Stimulated activated CD4-positive, alpha-beta T cell treated with anti-CD3 and anti-CD28 coated beads, TNF-alpha, amount 100 ng/mL, for 24 hours (primary cell): Measurements from ENCODE around the gene SHANK1.

ENCODE experiments used
- DNase-seq, 3 experiments: peaks; one replicate each; pipeline ENCODE4 v3.0.0-alpha.2; 2020; ENCODE audit warnings: low read depth in 3 of 3

Gene SHANK1

DNA sequence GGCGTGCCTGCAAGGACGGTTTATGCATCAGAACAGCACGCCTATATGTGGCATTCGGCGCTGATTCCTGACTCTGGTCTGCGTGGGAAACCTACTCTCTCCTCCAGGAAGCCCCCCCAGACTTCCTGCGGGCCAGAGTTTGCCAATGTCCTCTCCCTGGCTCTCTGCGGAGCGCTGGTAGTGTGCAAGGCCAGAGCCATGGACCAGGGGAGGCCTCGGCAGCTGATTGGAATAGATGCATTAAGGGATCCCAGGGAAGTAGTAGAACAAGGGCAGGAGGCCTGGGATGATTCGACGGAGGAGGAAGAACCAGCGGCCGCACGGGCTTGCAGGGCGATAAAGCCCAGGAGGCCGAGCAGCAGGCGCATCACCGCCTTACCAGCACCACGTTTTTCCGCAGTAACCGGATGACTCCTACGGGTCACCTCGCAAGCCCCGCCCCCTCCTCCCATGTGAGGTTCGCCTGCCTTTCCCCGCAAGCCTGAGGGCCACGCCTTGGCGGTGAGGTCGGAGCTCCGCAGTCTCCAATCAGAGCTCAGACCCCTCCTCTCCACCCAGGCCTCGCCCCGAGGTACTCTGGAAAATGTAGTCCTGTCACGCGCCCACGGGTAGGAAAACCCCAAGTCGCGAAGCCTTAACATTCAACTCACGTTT, 8.6 kb upstream of the SHANK1 start:
- peak; percentile 42 to 87 (median 53) for DNase-seq

DNA sequence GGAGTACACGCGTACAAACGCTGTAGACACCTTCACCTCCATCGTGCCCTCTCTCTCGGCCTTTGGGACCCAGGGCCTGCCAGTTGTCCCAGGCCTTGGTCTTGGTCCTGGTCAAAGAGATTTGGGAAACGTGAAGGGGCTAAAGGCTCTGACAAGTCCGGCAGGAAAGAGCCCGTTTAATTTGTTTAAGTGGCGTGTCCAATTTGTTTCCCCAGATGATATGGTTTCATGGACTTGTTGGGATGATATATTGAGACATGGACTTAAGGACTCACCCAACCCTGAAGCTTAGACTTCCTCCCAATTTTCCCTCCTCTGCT, 6.3 kb upstream of the SHANK1 start:
- no peak for DNase-seq

DNA sequence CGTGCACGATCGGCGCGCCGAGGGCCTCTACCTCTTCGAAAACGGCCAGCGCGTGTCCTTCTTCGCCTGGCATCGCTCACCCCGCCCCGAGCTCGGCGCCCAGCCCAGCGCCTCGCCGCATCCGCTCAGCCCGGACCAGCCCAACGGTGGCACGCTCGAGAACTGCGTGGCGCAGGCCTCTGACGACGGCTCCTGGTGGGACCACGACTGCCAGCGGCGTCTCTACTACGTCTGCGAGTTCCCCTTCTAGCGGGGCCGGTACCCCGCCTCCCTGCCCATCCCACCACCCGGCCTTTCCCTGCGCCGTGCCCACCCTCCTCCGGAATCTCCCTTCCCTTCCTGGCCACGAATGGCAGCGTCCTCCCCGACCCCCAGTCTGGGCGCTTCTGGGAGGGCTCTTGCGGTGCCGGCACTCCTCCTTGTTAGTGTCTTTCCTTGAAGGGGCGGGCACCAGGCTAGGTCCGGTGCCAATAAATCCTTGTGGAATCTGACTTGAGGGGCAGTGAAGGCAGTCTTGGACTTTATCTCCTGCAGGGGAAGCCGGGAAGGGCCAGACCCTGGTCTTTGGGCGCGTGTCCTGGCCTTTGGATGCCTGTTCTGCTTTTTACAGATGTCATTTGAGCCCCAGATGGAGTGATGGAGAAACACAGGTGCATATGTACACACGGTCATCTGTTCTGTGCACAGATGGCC, 5.8 kb upstream of the SHANK1 start:
- DNase-seq, result no peak

DNA sequence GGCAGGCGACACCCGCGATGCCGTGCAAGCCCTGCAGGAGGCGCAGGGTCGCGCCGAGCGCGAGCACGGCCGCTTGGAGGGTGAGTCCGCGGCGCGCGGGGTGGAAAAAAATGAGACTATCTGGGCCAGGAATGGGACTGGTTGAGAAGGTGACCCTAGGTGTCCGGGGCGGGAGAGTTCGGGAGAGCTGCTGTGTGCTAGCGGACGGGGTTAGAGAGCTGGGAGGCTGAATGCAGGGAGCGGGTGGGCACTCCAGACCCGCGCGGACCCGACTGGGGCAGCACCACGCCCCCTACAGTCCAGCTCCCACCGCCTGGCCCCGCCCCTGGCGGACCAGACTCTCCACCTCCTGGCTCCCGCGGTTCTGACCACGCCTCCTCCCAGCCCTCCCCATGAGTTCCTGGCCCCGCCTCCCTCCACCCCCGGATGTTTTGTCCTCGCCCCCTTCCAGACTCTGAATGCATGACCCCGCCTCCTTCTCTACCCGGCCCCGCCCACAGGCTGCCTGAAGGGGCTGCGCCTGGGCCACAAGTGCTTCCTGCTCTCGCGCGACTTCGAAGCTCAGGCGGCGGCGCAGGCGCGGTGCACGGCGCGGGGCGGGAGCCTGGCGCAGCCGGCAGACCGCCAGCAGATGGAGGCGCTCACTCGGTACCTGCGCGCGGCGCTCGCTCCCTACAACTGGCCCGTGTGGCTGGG, 5.1 kb upstream of the SHANK1 start:
- DNase-seq, result peak; percentile 77 to 97 (median 87)

DNA sequence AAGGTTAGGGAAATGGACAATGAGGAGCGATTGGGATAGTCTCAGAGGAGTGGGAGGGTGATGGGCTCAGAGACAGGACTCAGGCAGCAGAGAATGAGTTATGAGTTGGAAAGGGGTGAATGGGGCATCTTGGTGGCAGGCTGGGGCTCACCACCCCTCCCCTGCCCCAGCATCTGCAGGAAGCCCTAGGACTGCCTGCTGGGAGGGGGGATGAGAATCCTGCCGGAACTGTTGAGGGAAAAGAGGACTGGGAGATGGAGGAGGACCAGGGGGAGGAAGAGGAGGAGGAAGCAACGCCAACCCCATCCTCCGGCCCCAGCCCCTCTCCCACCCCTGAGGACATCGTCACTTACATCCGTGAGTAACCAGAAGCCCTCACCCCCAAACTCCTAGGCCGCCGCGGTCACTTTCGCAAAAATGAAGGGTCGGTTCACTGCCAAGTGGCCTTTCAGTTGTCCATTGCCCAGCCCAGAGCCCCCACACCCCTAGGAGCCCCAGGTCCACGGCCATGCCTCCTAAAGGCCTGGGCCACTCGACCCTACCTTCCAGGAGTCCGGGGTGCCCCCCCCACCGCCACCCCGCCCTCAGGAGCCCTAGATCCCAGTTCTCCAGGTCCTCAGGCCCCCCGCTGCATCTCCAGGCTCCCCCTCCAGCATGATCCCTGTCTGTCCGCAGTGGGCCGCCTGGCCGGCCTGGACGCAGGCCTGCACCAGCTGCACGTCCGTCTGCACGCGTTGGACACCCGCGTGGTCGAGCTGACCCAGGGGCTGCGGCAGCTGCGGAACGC, 4.3 kb upstream of the SHANK1 start:
- no peak for DNase-seq

DNA sequence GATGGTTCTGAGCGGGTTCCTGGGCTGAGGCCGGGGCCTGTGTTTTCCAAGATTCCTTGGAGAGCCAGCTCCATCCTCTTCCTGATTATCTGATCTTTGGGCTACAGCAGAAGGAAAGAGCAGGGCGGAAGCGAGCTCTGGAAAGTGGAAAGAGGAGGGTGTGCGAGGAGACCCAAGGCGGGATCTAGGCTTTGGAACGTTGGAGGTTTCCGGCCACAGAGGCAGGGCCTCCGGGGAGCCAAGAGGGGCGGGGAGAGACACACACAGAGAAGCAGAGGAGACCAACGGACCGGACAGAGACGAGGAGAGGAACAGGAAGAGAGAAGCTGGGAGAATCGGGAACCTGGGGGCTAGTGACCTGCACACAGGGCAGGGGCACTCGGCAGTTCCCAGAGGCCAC, 3.5 kb upstream of the SHANK1 start, which contains the start of gene CLEC11A:
Gene CLEC11A (plus strand): TSS at position 296 of the 400 bp plus-strand sequence. CDS start 162 bp downstream, outside the sequence.
- no peak for DNase-seq

DNA sequence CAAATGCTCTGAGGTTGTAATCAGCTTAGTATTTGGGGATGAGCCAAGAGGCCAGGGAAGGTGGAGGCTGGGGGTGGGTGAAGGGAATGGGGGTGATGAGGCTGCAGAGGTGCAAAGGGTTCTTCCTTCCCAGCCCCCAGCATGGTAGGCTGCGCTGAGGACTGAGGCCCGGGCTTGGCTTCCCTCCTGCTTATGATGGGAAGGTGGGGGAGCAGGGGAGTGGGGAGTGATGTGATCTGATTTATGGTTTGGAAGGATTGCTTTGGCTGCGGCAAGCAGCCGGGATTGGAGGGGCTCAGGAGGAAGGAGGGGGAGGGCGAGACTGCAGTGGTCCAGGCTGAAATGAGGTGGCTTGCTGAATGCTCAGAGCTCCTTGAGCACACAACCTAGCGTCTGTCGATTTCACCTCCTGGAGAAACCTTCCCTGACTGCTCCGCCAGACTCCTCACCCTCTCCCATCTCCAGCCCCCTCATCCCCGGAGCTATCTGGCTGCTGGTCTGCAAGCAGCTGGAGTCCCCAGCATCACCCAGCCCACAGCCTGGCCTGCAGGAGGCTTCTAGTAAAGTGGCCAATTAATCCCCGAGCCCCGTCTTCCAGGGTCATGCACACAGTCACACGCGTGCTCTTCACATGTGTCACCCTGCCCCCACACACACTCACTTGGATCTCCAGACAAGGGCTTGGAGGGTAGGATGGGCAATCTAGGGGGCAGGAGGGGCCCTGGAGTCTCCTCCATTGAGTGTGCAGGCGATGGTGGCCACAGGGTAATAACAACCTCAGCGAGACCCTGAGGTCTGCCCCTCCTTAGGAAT, 2.8 kb upstream of the SHANK1 start:
- no peak for DNase-seq

DNA sequence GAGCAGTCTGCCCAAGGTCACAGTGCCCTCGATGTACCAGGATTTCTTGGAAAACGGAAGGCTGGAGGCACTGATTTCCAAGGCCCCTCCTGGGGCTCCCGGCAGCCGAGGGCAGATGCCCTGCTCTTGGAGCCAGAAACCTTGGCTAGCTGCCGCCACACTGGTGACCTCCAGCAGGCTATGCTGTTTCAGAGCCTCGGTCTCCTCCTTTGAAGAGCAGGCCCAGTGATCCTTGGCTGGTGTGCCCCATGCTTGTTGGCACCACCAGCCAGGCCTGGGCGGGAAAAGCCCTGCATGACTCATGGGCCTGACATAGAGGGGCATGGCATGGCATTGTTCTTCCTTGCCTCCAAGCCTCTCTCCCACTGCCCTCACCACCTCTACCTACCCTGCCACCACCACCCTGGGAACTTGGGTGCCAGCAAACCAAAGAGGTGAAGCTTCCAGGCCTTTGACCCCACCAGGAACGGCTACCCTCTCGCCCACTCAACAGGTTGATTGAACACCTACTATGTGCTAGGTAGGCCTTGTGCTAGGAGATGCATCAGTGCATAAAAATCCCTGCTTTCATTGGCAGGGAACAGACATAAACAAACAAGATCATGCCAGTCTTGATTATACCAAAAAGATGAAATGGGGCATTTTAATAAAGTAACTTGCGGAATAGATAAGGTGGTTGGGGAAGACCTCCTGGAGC, 2.0 kb upstream of the SHANK1 start:
- DNase-seq, result no peak

DNA sequence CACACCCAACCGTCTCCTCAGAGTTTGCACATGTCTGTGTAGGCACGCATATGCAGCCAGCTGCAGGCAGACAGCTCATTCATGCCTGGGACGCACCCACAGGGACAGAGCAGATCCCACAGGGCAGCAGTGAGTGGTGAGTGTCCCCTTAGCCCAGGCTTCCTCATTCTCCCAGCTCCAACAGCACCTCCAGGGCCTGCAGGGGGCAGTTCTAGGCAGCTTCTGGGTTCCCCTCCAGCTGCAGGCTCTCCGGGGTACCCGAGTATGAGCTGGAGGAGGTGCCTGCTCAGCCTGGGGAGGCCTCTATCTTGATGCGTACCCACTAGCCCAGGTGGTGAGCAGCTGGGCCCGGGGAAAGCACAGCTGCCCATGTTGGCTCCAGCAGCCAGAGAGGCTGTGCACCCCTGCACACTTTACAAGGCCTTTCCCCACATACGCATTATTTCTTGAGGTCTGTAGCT, 1.3 kb upstream of the SHANK1 start:
- DNase-seq, result no peak

DNA sequence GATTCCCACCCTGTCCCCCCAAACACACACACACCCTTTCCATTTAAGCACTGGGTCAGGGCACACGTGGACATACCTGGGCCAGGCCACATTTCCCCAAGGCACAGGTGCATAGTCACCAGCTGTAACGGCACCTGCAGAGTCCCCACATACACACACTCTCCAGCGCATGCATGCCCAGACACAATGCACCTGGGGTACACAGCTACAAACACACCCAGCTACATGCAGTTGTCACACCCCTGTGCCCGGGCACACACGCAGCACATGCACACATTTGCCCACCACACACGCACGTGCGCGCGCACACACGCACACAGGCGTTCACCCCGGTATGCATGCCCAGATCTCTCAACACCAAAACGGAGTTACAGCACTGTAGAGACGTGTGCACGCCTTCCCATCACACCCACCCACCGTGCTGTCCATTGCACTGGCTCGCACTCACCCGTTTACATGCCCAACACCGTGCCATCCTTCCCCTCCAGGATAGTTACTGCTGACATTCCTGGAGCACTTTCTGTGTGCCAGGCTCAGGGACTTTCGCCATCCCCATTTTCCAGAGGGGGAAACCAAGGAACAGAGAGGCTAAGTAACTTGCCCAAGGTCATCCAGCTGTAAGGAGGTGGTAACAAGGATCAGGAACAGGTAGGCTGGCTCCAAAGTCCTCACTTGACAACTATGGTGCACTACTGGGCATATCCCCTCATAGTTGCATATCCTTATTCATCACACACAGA, 749 bp upstream of the SHANK1 start:
- DNase-seq, result no peak

DNA sequence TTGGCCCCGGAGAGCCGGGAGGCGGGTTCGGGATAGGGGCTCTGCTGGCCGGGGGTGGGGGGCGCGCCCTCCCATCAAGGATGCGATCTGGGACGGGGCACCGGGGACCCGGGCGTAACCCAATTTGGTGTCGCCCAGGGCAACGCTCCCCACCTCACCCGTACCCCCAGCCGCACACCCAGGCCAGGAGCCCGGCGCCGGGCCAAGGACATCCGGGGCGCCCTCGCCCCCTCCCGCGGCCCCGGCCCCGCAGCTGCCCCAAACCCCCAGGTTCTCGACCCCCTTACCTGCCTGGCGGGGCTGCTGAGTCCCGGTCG, 525 bp downstream of the SHANK1 start:
- DNase-seq, result no peak

DNA sequence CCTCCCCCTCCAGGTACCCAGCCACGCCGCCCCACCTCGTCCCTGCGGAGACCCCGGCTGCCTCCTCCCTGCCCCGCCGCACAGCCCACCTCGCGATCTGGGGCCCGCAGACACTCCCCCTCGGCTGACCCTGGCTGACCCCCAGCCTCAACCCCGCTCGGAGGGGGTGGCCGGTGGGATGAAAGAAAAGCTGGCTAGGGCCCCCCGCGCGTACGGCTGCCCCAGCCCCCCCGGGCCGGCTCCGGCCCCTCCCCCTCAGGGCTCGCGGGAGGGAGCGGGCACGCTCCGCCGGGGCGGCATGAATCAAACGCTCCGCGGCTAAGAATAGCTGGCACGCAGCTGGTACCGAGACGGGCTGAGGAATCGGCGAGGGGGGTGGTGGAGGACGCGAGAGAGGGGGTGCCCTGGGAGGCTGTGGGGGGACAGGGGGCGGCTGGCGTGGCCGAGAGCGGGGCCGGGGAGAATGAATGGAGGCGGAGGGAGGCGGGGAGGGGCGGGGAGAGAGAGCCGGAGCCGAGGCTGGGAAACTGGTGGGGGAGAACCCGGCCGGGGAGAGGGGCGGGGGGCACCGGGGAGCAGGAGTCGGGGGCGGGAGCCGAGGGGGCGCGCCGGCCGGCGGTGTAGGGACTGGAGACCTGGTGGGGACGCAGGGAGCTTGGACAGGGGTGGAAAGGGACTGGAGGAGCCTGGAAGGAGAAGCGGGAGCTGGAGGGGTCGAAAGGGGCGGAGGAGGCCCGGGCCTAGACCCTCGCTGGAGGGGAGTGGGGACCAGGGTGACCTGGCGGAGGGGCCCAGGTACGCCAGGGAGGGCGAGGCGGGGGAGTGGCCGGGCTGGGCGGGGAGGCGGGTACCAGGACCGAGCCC, 1.1 kb downstream of the SHANK1 start:
- no peak for DNase-seq

DNA sequence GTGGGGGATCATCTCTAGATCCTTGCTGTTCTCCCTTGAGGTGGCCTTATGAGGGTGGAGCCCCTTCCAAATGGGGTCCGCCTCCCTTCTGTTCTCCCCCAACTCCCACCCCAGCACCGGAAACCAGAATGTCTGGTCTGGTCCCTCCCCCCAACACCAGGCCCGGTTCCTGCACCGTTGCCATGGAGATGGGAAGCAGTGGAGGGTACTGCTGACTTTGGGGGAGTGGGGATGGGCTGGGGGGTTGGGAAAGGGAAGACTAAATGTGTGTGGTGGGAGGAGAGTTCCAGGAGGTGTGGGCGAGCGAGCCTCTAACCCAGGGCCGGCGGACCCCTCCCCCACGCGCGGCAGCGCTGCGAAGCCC, 1.7 kb downstream of the SHANK1 start:
- no peak for DNase-seq

DNA sequence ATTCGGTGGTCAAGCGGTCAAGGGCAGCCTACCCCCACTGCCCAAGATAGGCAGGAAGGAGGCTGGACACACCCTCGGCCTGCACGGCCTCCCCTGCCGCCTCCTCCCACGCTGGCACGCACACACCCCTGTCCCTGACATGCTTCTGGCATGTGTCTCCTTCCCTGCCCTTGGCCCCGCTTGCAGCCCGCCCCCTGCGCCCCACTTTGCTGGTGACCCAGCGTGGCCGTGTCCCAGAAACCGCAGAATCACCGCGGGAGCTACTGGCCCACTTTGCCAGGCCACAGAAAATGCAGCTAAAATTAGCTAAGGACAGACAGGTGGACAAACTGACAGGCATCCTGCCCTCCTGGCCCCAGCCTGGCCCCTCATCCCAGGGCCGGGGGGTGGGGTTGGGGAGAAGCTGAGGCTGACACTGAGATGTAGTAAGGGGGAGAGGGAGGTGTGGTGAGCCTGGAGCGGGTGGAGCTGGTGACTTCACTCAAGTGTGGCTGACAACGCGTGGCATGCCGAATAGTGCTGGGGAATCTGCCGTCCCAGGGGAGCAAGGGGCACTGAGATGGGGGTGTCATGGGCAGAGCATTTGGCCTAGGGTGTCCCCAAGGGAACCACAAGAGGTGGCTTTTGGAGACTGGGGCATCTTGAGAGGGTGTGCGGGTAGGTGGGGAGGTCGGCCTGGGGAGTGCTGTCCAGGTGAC, 2.4 kb downstream of the SHANK1 start:
- no peak for DNase-seq

DNA sequence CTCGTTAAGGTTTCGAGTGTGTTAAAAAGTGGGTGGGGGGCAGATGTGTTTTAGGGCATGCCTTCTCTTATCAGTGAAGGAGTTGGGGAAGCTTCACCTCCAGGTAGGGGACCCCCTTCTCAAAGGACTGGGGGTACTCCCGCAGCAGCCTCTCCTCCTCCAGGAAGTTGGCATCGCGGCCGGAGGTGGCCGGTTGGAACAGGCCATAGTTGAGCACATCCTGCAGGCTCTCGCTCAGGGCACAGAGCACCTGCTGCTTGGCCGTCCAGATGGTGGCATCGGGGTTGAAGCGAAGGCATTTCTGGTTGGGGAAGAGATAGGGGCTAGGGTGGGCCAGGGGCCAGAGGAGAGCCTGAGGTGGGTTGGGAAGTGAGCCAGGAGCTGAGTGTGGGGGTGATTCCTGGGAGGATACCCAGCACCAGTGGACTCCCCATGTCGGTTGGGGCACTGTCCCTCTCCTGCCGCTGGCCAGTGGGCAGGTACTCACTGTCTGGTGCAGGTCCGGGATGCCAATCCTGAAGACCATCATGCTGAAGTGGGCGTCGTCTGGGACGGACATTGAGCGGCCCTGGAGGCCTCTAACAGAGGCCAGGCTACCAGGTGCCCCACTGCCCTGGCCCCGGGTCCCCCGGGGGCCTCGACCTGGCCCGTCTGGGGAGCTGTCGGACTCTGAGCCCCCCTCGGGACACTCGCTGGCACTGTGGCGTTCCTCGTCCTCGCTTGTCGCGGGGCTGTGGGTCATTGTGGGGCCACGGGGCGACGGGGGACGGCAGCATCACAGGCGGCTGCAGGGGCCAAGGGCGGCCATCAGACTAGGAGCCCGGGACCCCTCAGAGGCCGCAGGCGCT, 3.2 kb downstream of the SHANK1 start:
- DNase-seq, result no peak

DNA sequence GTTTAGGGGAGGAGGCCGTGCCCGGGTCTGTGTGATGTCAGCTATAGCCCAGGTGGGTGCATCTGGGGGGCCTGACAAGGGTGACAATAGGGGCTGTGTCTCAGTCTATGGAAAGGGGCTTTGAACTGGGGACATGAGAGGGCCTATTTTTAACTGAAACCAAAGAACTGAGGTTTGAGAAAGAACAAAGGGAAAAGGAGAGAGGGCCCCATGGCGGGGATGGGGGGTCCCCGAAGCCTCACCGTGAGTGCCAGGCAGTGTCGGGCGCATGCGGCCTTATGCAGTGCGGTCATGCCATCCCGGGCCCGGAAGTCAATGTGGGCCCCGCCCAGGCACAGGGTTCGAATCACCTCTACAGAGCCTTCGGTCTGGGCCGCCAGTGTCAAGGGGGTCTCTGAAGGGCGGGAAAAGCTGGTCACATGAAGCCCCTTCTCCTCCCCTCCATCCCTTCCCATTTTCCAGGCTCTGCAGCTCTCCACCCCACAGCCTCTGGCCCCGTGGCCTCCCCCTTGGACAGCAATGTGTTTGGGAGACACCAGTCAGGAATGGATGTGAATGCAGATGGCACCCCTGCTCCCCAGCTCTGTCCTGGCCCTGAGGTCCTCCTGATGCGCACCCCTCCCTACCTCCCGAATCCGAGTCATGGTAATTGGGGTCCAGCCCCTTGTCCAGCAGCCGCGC, 5.9 kb downstream of the SHANK1 start:
- DNase-seq, result no peak

DNA sequence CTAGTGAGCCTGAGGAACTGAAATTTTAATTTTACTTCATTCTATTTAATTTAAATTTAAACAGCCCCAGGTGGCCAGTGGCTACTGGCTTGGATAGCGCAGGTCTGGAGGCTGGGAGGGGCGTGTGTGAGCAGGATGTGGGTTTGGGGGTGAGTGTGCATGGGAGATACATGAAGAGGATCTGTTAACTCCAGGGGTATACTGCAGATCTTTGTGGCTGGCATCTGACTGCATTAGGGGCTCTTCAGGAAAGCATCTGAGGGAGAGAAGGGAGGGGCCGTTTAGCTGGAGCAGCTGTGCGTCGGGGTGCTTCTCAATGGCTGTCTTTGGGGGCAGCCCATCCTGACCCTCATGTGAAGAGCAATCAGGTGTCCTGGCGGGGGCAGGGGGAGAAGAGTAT, 6.8 kb downstream of the SHANK1 start:
- no peak for DNase-seq
